ENCODE results near the gene C1QA.

DNA sequence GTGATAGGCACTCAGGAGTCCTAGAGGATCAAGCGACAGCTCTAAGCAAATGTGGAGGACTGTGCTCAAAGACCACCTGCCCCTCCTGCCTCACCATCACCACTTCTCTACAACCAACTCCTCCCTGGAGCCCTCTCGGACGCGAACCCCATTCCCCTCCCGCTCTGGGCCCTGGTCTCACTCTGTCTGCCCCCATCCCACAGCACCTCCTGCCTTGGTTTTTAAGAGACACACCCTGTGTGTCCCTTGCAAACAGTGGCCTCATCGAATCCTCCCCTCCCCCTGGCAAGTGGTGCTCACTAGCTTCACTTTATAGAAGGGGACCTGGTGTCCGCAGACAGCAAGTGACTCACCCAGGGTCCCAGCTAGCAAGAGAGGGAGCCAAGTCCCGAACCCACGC lies 44.4 kb upstream of the C1QA start:
- TF ChIP-seq CTCF (IDR thresholded peaks at IDR 0.05) (no peak), CBX8 (IDR thresholded peaks at IDR 0.05) (no peak), NFE2L2 (conservative IDR thresholded peaks at IDR 0.05; ENCODE audit: low read length) (no peak), POLR2A (IDR thresholded peaks at IDR 0.05; ENCODE audit: low read length) (no peak), KDM5A (IDR thresholded peaks at IDR 0.05) (no peak), SMC3 (IDR thresholded peaks at IDR 0.05) (no peak), RAD21 (conservative IDR thresholded peaks at IDR 0.05 in 1 of 2, IDR thresholded peaks at IDR 0.05 in 1 of 2) (no peak), PBX3 (IDR thresholded peaks at IDR 0.05) (no peak), USF2 (IDR thresholded peaks at IDR 0.05) (no peak)
- TF ChIP-seq, protein P1, sequence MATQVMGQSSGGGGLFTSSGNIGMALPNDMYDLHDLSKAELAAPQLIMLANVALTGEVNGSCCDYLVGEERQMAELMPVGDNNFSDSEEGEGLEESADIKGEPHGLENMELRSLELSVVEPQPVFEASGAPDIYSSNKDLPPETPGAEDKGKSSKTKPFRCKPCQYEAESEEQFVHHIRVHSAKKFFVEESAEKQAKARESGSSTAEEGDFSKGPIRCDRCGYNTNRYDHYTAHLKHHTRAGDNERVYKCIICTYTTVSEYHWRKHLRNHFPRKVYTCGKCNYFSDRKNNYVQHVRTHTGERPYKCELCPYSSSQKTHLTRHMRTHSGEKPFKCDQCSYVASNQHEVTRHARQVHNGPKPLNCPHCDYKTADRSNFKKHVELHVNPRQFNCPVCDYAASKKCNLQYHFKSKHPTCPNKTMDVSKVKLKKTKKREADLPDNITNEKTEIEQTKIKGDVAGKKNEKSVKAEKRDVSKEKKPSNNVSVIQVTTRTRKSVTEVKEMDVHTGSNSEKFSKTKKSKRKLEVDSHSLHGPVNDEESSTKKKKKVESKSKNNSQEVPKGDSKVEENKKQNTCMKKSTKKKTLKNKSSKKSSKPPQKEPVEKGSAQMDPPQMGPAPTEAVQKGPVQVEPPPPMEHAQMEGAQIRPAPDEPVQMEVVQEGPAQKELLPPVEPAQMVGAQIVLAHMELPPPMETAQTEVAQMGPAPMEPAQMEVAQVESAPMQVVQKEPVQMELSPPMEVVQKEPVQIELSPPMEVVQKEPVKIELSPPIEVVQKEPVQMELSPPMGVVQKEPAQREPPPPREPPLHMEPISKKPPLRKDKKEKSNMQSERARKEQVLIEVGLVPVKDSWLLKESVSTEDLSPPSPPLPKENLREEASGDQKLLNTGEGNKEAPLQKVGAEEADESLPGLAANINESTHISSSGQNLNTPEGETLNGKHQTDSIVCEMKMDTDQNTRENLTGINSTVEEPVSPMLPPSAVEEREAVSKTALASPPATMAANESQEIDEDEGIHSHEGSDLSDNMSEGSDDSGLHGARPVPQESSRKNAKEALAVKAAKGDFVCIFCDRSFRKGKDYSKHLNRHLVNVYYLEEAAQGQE (IDR thresholded peaks at IDR 0.05), result no peak
- TF ChIP-seq, protein P2, sequence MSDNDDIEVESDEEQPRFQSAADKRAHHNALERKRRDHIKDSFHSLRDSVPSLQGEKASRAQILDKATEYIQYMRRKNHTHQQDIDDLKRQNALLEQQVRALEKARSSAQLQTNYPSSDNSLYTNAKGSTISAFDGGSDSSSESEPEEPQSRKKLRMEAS (IDR thresholded peaks at IDR 0.05), result no peak
